ENCODE data around the gene MRC2.

- TF ChIP-seq, protein P1, sequence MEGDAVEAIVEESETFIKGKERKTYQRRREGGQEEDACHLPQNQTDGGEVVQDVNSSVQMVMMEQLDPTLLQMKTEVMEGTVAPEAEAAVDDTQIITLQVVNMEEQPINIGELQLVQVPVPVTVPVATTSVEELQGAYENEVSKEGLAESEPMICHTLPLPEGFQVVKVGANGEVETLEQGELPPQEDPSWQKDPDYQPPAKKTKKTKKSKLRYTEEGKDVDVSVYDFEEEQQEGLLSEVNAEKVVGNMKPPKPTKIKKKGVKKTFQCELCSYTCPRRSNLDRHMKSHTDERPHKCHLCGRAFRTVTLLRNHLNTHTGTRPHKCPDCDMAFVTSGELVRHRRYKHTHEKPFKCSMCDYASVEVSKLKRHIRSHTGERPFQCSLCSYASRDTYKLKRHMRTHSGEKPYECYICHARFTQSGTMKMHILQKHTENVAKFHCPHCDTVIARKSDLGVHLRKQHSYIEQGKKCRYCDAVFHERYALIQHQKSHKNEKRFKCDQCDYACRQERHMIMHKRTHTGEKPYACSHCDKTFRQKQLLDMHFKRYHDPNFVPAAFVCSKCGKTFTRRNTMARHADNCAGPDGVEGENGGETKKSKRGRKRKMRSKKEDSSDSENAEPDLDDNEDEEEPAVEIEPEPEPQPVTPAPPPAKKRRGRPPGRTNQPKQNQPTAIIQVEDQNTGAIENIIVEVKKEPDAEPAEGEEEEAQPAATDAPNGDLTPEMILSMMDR (IDR thresholded peaks at IDR 0.05; ENCODE audit: poor library complexity): no peak
- TF ChIP-seq EZH2 (IDR thresholded peaks at IDR 0.05; ENCODE audit: borderline replicate concordance) (no peak), EZH2phosphoT487 (IDR thresholded peaks at IDR 0.05; ENCODE audit: low read depth, severe bottlenecking, unreplicated experiment) (no peak)
Measured at GRCh38 chr17:62735044-62735651, 107.7 kb downstream of the MRC2 start.

Data from hepatocyte (in vitro differentiated cells).